ENCODE measurements around the gene AQP5. TPM values are rescaled to one million over a fixed set of nuclear protein-coding genes. Genes with fewer than 3 reads are reported as not detected.
A peak's percentile ranks its signal among the peaks of the same experiment; 100 is the strongest.

The AQP5 gene
- total RNA-seq, 4 donors from 2014 or later, result 2.3 TPM; not detected in 3

- intact Hi-C loops (cut with DNase I; ENCODE audit: low total_unique reads), result no loop called here
- H3K36me3 ChIP-seq, result no peaks in the 10 kb centered on the region
- H3K9me3 ChIP-seq, result no peaks in the 10 kb centered on the region
- no peak for TF ChIP-seq POLR2A (IDR thresholded peaks at IDR 0.05)
- TF ChIP-seq, protein P1, sequence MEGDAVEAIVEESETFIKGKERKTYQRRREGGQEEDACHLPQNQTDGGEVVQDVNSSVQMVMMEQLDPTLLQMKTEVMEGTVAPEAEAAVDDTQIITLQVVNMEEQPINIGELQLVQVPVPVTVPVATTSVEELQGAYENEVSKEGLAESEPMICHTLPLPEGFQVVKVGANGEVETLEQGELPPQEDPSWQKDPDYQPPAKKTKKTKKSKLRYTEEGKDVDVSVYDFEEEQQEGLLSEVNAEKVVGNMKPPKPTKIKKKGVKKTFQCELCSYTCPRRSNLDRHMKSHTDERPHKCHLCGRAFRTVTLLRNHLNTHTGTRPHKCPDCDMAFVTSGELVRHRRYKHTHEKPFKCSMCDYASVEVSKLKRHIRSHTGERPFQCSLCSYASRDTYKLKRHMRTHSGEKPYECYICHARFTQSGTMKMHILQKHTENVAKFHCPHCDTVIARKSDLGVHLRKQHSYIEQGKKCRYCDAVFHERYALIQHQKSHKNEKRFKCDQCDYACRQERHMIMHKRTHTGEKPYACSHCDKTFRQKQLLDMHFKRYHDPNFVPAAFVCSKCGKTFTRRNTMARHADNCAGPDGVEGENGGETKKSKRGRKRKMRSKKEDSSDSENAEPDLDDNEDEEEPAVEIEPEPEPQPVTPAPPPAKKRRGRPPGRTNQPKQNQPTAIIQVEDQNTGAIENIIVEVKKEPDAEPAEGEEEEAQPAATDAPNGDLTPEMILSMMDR (IDR thresholded peaks at IDR 0.05), result no peak
- H3K4me1 ChIP-seq, result no peaks in the 10 kb centered on the region
- DNase-seq, result peak in 1 of 2 donors; percentile 46
- H3K4me3 ChIP-seq, result no peak overlapping the region
- H3K27ac ChIP-seq, result no peak overlapping the region
- H3K27me3 ChIP-seq, result no peaks in the 10 kb centered on the region
These were observed 39.2 kb upstream of the AQP5 start for GRCh38 chr12:49922349-49923034.

- intact Hi-C loops (cut with DNase I; ENCODE audit: low total_unique reads), result no loop called here
- H3K4me3 ChIP-seq, result no peak overlapping the region
- H3K9me3 ChIP-seq, result no peaks in the 10 kb centered on the region
- no peaks in the 10 kb centered on the region for H3K4me1 ChIP-seq
- H3K27me3 ChIP-seq, result no peaks in the 10 kb centered on the region
- DNase-seq, result no peak
- H3K36me3 ChIP-seq, result no peaks in the 10 kb centered on the region
- TF ChIP-seq POLR2A (IDR thresholded peaks at IDR 0.05), result no peak
- TF ChIP-seq, protein P1 (IDR thresholded peaks at IDR 0.05), result no peak
- H3K27ac ChIP-seq, result no peak overlapping the region
These were observed 38.5 kb upstream of the AQP5 start for GRCh38 chr12:49923035-49923644.

GRCh38 chr12:49923880-49924556, 37.7 kb upstream of the AQP5 start:
- no peak overlapping the region for H3K27ac ChIP-seq
- TF ChIP-seq, protein P1 (IDR thresholded peaks at IDR 0.05), result no peak
- no peak for TF ChIP-seq POLR2A (IDR thresholded peaks at IDR 0.05)

DNA sequence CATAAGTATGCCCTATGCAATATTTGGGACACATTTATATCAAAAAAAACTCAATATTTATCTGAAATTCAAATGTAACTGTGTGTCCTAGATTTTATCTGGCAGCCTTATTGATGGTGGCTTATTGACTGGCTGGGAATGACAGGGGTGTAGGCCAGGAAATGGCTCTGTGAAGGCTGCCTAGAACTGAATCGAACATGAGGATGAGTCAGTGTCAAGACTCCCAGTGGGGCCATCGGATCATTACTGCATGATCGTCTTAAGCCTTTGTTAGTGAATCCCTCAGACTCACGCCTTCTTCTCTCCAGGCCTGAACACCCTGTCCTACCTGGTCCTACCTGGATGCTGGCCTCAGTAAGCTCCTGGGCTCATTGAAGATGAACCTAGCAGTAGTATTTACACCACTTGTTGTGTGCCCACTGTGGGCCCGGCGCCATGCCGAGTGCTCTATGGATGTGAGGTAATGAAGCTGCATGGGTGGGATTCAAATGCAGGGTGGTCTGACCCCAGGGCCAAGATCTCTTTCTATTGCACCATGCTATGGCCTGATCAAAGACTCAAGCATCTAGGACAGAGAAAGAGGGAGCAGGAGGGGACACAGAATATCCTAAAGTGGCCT, 36.9 kb upstream of the AQP5 start:
- Histone ChIP-seq H3K4me3 (no peak overlapping the region), H3K27ac (no peak overlapping the region), H3K4me1 (no peaks in the 10 kb centered on the region), H3K36me3 (no peaks in the 10 kb centered on the region), H3K27me3 (no peaks in the 10 kb centered on the region), H3K9me3 (no peaks in the 10 kb centered on the region)
- peak in 1 of 2 donors; percentile 4 for DNase-seq
- TF ChIP-seq POLR2A (IDR thresholded peaks at IDR 0.05), result no peak
- TF ChIP-seq, protein P1 (IDR thresholded peaks at IDR 0.05), result no peak
- intact Hi-C loops (cut with DNase I; ENCODE audit: low total_unique reads), result no loop called here

More at GRCh38 chr12:49923880-49924556, 37.7 kb upstream of the AQP5 start:
- no peak overlapping the region for H3K4me3 ChIP-seq
- intact Hi-C loops (cut with DNase I; ENCODE audit: low total_unique reads), result no loop called here
- peak in 1 of 2 donors; percentile 7 for DNase-seq
- H3K4me1 ChIP-seq, result no peaks in the 10 kb centered on the region
- H3K27me3 ChIP-seq, result no peaks in the 10 kb centered on the region
- H3K36me3 ChIP-seq, result no peaks in the 10 kb centered on the region
- H3K9me3 ChIP-seq, result no peaks in the 10 kb centered on the region
